BE2C (cell line): ENCODE data around the gene KRTAP23-1.

Source experiments
- DNase-seq: peaks from one replicate; pipeline ENCODE4 v3.0.0-alpha.2; 2020
- H3K27me3 ChIP-seq: fragments of 250-450 bp; sonication (Bioruptor Pico); 2 replicates; pipeline ENCODE4 v1.5.1; 2020; ENCODE audit warnings: mild to moderate bottlenecking
- H3K36me3 ChIP-seq: fragments of 250-450 bp; sonication (Bioruptor Pico); 2 replicates; pipeline ENCODE4 v1.5.1; 2020; ENCODE audit warnings: mild to moderate bottlenecking
- H3K4me1 ChIP-seq: fragments of 250-450 bp; sonication (Bioruptor Pico); 2 replicates; pipeline ENCODE4 v1.5.1; 2020
- H3K4me3 ChIP-seq: 2 replicates; pipeline ENCODE4 v1.5.1; 2011; ENCODE audit warnings: low read depth, low read length
- H3K9me3 ChIP-seq: fragments of 250-450 bp; sonication (Bioruptor Pico); 2 replicates; pipeline ENCODE4 v1.5.1; 2020
- TF ChIP-seq, protein P1 (sequence below): IDR thresholded peaks from 2 replicates; pipeline ENCODE4 v1.5.1; 2012; ENCODE audit warnings: mild to moderate bottlenecking, low read depth, low read length

Gene KRTAP23-1

DNA sequence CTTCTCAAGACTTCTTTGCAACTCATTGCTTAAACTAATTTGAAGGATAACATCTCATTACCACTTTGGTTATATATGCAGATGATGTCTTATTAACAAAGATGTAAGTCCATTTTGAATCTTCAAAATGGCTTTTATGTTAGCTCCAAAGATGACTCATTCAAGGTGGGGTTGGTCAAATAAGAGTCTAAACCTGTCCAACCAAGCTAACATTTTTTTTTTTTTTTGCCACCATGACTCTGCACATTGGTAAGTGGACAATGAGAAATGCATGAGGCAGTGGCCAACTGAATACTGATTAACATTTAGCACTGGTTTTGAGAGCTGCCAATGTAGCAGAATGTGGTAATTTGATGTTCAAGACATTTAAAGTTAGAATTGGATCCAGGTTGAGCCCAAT, 10.6 kb downstream of the KRTAP23-1 start:
- H3K4me1 ChIP-seq, result no peaks in the 10 kb centered on the region
- H3K36me3 ChIP-seq, result no peaks in the 10 kb centered on the region
- no peak overlapping the region for H3K4me3 ChIP-seq
- no peaks in the 10 kb centered on the region for H3K27me3 ChIP-seq
- DNase-seq, result no peak
- TF ChIP-seq, protein P1, sequence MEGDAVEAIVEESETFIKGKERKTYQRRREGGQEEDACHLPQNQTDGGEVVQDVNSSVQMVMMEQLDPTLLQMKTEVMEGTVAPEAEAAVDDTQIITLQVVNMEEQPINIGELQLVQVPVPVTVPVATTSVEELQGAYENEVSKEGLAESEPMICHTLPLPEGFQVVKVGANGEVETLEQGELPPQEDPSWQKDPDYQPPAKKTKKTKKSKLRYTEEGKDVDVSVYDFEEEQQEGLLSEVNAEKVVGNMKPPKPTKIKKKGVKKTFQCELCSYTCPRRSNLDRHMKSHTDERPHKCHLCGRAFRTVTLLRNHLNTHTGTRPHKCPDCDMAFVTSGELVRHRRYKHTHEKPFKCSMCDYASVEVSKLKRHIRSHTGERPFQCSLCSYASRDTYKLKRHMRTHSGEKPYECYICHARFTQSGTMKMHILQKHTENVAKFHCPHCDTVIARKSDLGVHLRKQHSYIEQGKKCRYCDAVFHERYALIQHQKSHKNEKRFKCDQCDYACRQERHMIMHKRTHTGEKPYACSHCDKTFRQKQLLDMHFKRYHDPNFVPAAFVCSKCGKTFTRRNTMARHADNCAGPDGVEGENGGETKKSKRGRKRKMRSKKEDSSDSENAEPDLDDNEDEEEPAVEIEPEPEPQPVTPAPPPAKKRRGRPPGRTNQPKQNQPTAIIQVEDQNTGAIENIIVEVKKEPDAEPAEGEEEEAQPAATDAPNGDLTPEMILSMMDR, result no peak
- no peaks in the 10 kb centered on the region for H3K9me3 ChIP-seq

DNA sequence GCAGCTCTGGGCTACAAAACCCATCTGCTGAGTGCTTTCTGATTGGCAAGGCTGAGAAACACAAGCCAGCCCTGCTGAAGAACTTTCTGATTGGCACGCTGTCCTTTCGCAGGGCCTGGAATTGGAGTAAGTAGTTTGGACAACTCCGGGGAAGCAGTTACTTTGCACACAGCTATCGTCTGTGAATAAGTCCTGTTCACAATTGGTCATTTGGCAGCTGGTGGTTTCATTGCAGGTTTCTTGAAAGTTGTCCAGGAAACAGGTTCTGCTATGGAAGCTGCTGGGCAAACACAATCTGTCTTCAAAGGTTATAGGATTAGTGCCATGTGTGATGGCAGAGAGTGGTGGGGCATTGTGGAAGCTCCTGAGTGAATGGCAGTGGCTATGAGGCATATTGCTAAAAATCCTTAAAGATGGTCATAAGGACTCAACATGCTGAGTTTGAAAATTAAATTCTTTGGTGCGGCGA, 11.1 kb downstream of the KRTAP23-1 start, which contains the start of gene KRTAP27-1:
KRTAP27-1 (minus strand) TSS at position 419 of the 469 bp plus-strand sequence; CDS start at position 393, 26 bp downstream.
- DNase-seq, result no peak
- Histone ChIP-seq H3K4me1 (no peaks in the 10 kb centered on the region), H3K4me3 (no peak within 1 kb of the TSS), H3K9me3 (no peaks in the 10 kb centered on the region), H3K36me3 (no peaks in the 10 kb centered on the region), H3K27me3 (no peaks in the 10 kb centered on the region)
- TF ChIP-seq, protein P1, result no peak

DNA sequence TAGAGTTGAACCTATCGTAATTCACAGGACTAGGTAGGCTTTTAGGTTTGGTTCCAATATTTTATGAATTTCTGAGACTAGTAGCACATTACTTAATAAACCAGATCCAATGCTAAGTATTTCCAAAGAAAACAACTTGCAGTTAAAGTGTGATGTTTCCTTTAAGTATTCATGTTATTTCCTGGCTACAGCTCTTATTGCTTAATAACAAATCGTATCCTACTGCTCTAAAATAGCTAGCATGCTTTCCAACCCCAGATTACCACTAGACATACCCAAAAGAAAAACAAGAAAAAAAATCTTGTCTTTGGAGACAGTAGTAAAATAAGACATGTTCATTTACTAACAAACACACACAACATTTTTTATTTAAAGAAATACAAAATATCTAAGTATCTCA, 11.8 kb downstream of the KRTAP23-1 start:
- H3K4me3 ChIP-seq, result no peak overlapping the region
- no peaks in the 10 kb centered on the region for H3K4me1 ChIP-seq
- DNase-seq, result no peak
- TF ChIP-seq, protein P1, result no peak
- no peaks in the 10 kb centered on the region for H3K27me3 ChIP-seq
- H3K9me3 ChIP-seq, result no peaks in the 10 kb centered on the region
- no peaks in the 10 kb centered on the region for H3K36me3 ChIP-seq

DNA sequence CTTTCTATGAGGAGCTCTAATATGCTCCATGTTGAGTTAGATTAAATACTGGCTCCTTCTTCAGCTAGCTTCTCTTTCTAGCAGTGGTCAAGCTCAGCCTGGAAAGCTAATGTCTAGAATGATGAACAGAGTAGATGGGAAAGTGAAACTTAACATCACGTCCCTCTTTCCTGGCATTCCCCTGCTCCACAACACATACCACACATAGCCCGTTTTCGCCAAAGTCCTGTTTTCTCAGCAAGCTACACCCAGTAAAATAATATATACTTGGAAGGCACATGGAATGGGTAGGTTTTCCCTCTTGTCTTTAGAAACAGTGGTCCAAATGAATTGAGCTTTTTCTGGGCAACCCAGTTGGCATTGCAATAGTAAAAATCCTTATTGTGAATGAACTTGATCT, 14.7 kb downstream of the KRTAP23-1 start:
- H3K36me3 ChIP-seq, result no peaks in the 10 kb centered on the region
- no peaks in the 10 kb centered on the region for H3K9me3 ChIP-seq
- no peak for DNase-seq
- H3K4me1 ChIP-seq, result no peaks in the 10 kb centered on the region
- no peak overlapping the region for H3K4me3 ChIP-seq
- TF ChIP-seq, protein P1, result no peak
- no peaks in the 10 kb centered on the region for H3K27me3 ChIP-seq

DNA sequence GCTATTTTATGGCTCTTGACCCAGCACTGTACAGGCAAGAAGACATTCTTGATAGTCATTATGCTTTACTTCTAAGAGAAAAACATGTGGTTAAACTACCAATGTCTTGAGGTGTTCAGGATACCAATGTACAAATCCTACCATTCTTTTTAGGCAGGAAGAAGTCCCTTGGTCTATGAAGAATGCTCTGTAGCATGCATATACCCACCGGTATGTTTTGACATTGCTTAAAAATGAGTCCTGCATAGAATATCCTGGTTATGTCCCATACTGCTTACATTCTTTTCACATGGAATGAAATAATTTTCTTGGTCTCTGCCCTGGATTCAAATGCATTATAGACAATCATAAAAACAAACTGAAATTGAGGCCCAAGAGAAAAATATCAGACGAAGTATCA, 15.7 kb downstream of the KRTAP23-1 start:
- H3K4me3 ChIP-seq, result no peak overlapping the region
- no peaks in the 10 kb centered on the region for H3K9me3 ChIP-seq
- H3K36me3 ChIP-seq, result no peaks in the 10 kb centered on the region
- H3K4me1 ChIP-seq, result no peaks in the 10 kb centered on the region
- TF ChIP-seq, protein P1, result no peak
- DNase-seq, result no peak
- H3K27me3 ChIP-seq, result no peaks in the 10 kb centered on the region

DNA sequence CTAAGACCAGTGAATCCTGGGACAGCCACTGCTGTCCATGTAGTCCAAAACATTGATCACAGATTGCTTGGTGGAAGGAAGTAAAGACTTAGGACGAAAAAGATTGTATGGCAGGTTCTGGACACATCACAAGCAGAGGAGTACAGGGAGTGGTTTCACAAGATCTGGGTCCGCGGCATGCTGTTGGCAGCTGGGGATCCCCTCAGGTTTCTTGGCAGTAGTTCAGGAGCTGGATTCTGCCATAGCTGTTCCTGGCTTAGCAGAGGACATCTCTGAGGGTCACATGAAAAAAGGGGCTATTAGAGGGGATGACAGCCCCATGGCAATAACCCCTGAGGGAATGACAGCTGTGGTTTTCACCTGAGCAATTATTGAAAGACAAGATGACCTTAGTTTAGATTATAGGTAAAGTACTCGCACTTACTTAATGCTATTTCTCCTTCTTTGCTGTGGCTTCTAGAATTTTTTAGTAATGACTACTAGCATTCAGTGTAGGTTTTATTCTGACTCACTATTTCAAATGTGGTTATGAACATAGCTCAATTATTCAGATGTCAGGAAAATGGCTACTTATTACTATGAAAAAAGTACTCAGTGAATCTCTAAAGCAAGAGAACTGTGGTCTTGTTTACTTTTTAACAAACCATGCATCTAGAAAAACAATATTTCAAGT, 19.1 kb downstream of the KRTAP23-1 start:
- DNase-seq, result no peak
- TF ChIP-seq, protein P1, result no peak
- no peaks in the 10 kb centered on the region for H3K36me3 ChIP-seq
- no peaks in the 10 kb centered on the region for H3K27me3 ChIP-seq
- H3K4me1 ChIP-seq, result no peaks in the 10 kb centered on the region
- H3K9me3 ChIP-seq, result no peaks in the 10 kb centered on the region
- no peak overlapping the region for H3K4me3 ChIP-seq
